PC-9 (cell line): ENCODE measurements around the gene CEP120. TPM values are rescaled to one million over a fixed set of nuclear protein-coding genes. Genes with fewer than 3 reads are reported as not detected.
"Not testable (repeated sequence)": the region's sequence is repeated elsewhere in the genome, so short reads cannot be mapped to it uniquely, and the experiment has no call there.

Experiments used
- BruUV-seq: library from RNA; stranded (reverse); fragments of 400-500 nt; replicated peaks from 2 replicates; lab custom pipeline; 2021; lab: Mats Ljungman, UMichigan
- CTCF ChIA-PET: fragments of 300-600 bp; sonication (Branson Sonifier 250); formaldehyde crosslinking; loops from one replicate; lab custom pipeline; 2022; ENCODE audit warnings: antibody characterized with exemption; lab: Charles Lee
- POLR2A ChIA-PET: fragments of 300-600 bp; sonication (Branson Sonifier 250); formaldehyde crosslinking; loops from one replicate; lab custom pipeline; 2022; ENCODE audit warnings: antibody characterized with exemption; ENCODE audit not compliant: unreplicated experiment; lab: Charles Lee
- DNase-seq, 2 experiments: peaks; one replicate each; pipeline versions ENCODE4 v3.0.0 to v3.0.0-alpha.2; 2015 to 2022; ENCODE audit warnings: mixed read lengths in 1 of 2
- H2AFZ ChIP-seq: fragments of 200-600 bp; sonication (generic); 2 replicates; pipeline ENCODE4 v1.8.1; 2017; ENCODE audit warnings: antibody characterized with exemption
- H3F3A ChIP-seq: fragments of 200-600 bp; sonication (generic); 2 replicates; pipeline ENCODE4 v1.8.1; 2017; ENCODE audit warnings: antibody characterized with exemption, mild to moderate bottlenecking, low read depth; ENCODE audit not compliant: insufficient read depth
- H3K27ac ChIP-seq: fragments of 200-600 bp; sonication (generic); 2 replicates; pipeline ENCODE4 v1.6.1; 2016; ENCODE audit warnings: mixed run types
- H3K27me3 ChIP-seq: fragments of 200-600 bp; sonication (generic); 2 replicates; pipeline ENCODE4 v1.6.1; 2016; ENCODE audit warnings: low read depth, mixed run types; ENCODE audit not compliant: insufficient read depth
- H3K36me3 ChIP-seq: fragments of 200-600 bp; sonication (generic); 2 replicates; pipeline ENCODE4 v1.6.1; 2016; ENCODE audit warnings: low read depth, mixed run types
- H3K4me1 ChIP-seq: fragments of 200-600 bp; sonication (generic); replicated peaks from 2 replicates; pipeline ENCODE4 v1.6.1; 2016; ENCODE audit warnings: mixed run types; ENCODE audit not compliant: insufficient read depth
- H3K4me2 ChIP-seq: fragments of 200-600 bp; sonication (generic); 2 replicates; pipeline ENCODE4 v1.6.1; 2017; ENCODE audit warnings: mixed run types
- H3K4me3 ChIP-seq: fragments of 200-600 bp; sonication (generic); 2 replicates; pipeline ENCODE4 v1.6.1; 2016; ENCODE audit warnings: mixed run types
- H3K79me2 ChIP-seq: fragments of 200-600 bp; sonication (generic); 2 replicates; pipeline ENCODE4 v1.6.1; 2017; ENCODE audit warnings: low read depth, mixed run types
- H3K9me2 ChIP-seq: fragments of 200-600 bp; sonication (generic); 2 replicates; pipeline ENCODE4 v1.8.1; 2017; ENCODE audit warnings: mild to moderate bottlenecking; ENCODE audit not compliant: insufficient read depth
- H3K9me3 ChIP-seq: fragments of 200-600 bp; sonication (generic); 2 replicates; pipeline ENCODE4 v1.8.1; 2016; ENCODE audit warnings: low read depth; ENCODE audit not compliant: insufficient read depth
- H4K20me1 ChIP-seq: fragments of 200-600 bp; sonication (generic); 2 replicates; pipeline ENCODE4 v1.8.1; 2017; ENCODE audit not compliant: insufficient read depth
- EZH2 ChIP-seq: fragments of 200-600 bp; sonication (generic); IDR thresholded peaks from 2 replicates; pipeline ENCODE4 v1.8.0; 2017; ENCODE audit warnings: antibody characterized with exemption, low read depth
- intact Hi-C: fragments of 100-400 bp; cut with micrococcal nuclease; formaldehyde crosslinking; loops from one replicate; pipeline ENCODE4 v1.10.0; 2022; ENCODE audit not compliant: unreplicated experiment
- total RNA-seq: library from RNA; stranded (reverse); gene quantifications from 2 replicates; pipeline ENCODE4 v1.2.3, GENCODE V29; 2021
- TF ChIP-seq, protein P1 (sequence below): fragments of 200-600 bp; sonication (generic); conservative IDR thresholded peaks from 2 replicates; pipeline ENCODE4 v1.6.1; 2017; ENCODE audit warnings: mixed run types, antibody characterized with exemption, mild to moderate bottlenecking, moderate library complexity

CEP120 gene
- total RNA-seq, 1 experiment from 2014 or later = 24.5 TPM

DNA sequence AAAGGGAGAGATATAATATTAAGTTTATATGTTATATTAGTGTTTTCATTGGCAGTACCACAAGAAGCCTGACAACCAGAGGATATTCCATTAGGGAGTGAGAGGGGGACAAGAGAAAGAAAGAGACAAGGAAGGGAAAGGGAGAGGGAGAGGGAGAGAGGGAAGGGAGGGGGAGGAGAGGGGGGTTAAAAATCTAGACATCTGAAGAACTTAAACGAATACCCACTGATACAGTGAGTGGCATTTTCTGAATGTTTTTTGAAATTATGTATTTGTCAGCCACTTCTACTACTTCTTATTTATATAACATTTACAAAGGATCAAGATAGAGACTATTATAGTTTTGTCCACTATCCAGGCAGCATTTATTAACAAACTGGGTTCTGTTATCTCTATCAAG, 11.6 kb upstream of the CEP120 start:
- peaks cover 10% of the 10 kb centered on the region for H3K4me1 ChIP-seq
- ChIA-PET POLR2A (no interaction called here), CTCF (no interaction called here)
- H3K36me3 ChIP-seq = no peaks in the 10 kb centered on the region
- H3K4me3 ChIP-seq = no peak overlapping the region
- H3K4me2 ChIP-seq = no peak overlapping the region
- TF ChIP-seq, protein P1, sequence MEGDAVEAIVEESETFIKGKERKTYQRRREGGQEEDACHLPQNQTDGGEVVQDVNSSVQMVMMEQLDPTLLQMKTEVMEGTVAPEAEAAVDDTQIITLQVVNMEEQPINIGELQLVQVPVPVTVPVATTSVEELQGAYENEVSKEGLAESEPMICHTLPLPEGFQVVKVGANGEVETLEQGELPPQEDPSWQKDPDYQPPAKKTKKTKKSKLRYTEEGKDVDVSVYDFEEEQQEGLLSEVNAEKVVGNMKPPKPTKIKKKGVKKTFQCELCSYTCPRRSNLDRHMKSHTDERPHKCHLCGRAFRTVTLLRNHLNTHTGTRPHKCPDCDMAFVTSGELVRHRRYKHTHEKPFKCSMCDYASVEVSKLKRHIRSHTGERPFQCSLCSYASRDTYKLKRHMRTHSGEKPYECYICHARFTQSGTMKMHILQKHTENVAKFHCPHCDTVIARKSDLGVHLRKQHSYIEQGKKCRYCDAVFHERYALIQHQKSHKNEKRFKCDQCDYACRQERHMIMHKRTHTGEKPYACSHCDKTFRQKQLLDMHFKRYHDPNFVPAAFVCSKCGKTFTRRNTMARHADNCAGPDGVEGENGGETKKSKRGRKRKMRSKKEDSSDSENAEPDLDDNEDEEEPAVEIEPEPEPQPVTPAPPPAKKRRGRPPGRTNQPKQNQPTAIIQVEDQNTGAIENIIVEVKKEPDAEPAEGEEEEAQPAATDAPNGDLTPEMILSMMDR = no peak
- no peak for TF ChIP-seq EZH2
- H3K79me2 ChIP-seq = no peaks in the 10 kb centered on the region
- peaks cover 5% of the 10 kb centered on the region for H3F3A ChIP-seq
- no peaks in the 10 kb centered on the region for H4K20me1 ChIP-seq
- H3K9me2 ChIP-seq = no peaks in the 10 kb centered on the region
- H3K9me3 ChIP-seq = no peaks in the 10 kb centered on the region
- H3K27me3 ChIP-seq = no peaks in the 10 kb centered on the region
- no TSS peak for BruUV-seq
- H3K27ac ChIP-seq = no peak overlapping the region
- no peak for DNase-seq
- no peak overlapping the region for H2AFZ ChIP-seq
- intact Hi-C loops = no loop called here

DNA sequence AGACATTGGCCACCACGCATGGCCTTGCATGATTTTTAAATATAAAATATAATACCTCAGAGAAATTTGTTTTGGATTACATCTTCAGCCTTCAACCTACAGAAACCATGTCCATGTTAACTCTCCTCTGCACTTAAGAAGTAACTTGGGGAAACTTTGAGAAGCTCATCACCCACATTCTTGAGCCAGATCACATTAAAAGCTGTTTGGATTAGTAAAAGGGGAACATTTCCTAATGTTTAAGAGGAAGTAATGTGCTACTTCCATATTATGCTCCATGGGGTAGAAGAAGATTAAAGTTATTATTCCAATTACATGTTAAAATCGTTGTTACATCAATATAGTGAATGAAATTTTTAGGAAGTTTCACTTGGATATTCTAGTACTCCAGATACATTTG, 10.4 kb upstream of the CEP120 start:
- Histone ChIP-seq H3K4me2 (no peak overlapping the region), H3K27me3 (no peaks in the 10 kb centered on the region), H3K4me3 (no peak overlapping the region), H2AFZ (no peak overlapping the region), H4K20me1 (no peaks in the 10 kb centered on the region), H3K4me1 (peaks cover 18% of the 10 kb centered on the region), H3K9me3 (peaks cover 2% of the 10 kb centered on the region; the same call in 1 of the 2 replicates), H3F3A (peaks cover 17% of the 10 kb centered on the region), H3K9me2 (no peaks in the 10 kb centered on the region), H3K79me2 (no peaks in the 10 kb centered on the region), H3K27ac (no peak overlapping the region), H3K36me3 (no peaks in the 10 kb centered on the region)
- ChIA-PET CTCF (no interaction called here), POLR2A (no interaction called here)
- TF ChIP-seq, protein P1 = no peak
- TF ChIP-seq EZH2 = no peak
- intact Hi-C loops = no loop called here
- no peak for DNase-seq
- no TSS peak for BruUV-seq

DNA sequence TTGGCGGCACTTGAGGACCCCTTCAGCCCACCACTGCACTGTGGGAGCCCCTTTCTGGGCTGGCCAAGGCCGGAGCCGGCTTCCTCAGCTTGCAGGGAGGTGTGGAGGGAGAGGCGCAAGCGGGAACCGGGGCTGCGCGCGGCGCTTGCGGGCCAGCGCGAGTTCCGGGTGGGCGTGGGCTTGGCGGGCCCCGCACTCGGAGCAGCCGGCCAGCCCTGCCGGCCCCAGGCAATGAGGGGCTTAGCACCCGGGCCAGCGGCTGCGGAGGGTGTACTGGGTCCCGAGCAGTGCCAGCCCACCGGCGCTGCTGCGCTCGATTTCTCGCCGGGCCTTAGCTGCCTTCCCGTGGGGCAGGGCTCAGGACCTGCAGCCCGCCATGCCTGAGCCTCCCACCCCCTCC, 7.2 kb upstream of the CEP120 start:
- Histone ChIP-seq H3K27ac (peak overlapping the region; percentile 97), H2AFZ (peak overlapping the region; percentile 79), H3K4me2 (0 out of 2 replicates have a peak overlapping the region, but pooled peaks have one; percentile 67), H3K4me1 (peaks cover 21% of the 10 kb centered on the region), H3F3A (peaks cover 23% of the 10 kb centered on the region)
- H3K27me3 ChIP-seq, H4K20me1 ChIP-seq, H3K4me3 ChIP-seq, DNase-seq, H3K79me2 ChIP-seq, H3K36me3 ChIP-seq, BruUV-seq, CTCF ChIA-PET, intact Hi-C loops, POLR2A ChIA-PET, H3K9me2 ChIP-seq, H3K9me3 ChIP-seq: not testable (repeated sequence)

DNA sequence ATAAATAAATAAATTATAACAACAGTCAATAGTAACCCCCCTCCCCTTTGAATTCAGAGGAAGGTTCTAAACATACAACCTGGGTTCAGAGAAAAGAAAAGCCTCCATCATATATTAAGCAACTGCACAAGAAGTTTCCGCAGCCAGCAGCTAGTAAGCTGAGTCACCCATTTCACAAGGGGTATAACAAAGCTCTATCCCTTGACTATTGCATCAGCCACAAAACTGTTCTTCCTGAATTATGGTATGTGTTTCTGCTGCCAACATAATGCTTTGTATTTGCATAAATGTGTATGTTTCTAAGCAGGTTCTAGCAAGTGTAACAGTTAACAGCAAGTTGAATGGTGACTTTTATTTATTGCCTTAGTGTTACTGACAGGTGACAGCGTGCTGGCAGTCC, 6.8 kb upstream of the CEP120 start:
- H2AFZ ChIP-seq = peak overlapping the region; percentile 79
- H3K9me3 ChIP-seq = peaks cover 2% of the 10 kb centered on the region; the same call in 1 of the 2 replicates
- peak overlapping the region; percentile 67 for H3K4me2 ChIP-seq
- peaks cover 21% of the 10 kb centered on the region for H3K4me1 ChIP-seq
- peak; percentile 12 to 93 for DNase-seq
- no peaks in the 10 kb centered on the region for H3K79me2 ChIP-seq
- no peaks in the 10 kb centered on the region for H3K27me3 ChIP-seq
- H3K27ac ChIP-seq = peak overlapping the region; percentile 97
- CTCF ChIA-PET = no interaction called here
- BruUV-seq = no TSS peak
- peaks cover 23% of the 10 kb centered on the region for H3F3A ChIP-seq
- H3K4me3 ChIP-seq = no peak overlapping the region
- H4K20me1 ChIP-seq = no peaks in the 10 kb centered on the region
- TF ChIP-seq, protein P1 = no peak
- no peak for TF ChIP-seq EZH2
- H3K9me2 ChIP-seq = no peaks in the 10 kb centered on the region
- intact Hi-C loops = no loop called here
- H3K36me3 ChIP-seq = no peaks in the 10 kb centered on the region
- POLR2A ChIA-PET = interaction anchor here (0.6 kb wide), 1 partner anchor 932 kb away, joined by 5 read pairs; no protein-coding TSS in a partner anchor
